Measurements from ENCODE around the gene TYW1.
"Not testable (repeated sequence)": the region's sequence is repeated elsewhere in the genome, so short reads cannot be mapped to it uniquely, and the experiment has no call there.

The TYW1 gene

DNA sequence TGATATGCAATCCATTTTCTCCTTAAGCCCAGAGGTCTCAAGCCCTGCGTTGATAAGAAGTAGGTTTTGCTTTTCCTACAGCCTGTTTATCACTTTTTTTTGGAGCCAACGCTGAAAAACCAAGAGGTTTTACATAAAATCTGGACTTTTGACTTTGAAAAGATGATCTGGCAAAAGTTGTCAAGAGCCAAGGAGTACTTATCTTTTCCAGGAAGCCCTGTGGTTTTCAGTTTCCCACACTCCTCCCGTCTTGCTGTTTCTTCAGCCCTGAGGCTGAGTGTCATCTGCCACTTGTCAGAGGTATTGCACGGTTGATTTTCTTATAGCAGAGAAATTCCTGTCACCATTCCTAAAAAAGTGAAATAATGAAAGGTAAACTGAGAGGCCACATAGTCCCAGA is 108.7 kb downstream of the TYW1 start:
- no peak for ATAC-seq

DNA sequence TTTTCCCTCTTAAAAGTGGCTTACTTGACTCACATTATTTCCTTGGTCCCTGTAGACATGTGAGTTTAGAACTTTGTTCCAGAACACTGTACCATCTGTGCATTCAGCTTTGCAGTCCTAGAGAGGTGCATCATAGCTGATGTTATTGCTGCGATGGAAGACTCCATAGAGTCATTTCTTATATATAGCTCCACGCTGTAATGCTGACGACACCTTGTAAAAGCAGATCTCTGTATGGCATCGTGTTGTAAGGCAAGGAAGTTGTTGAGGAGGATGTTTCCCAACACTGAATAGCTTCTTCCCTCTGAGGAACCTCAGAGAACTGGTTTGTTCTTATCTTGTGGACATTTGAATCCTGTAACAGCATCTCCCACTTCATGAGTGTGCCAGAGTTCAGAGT is 109.6 kb downstream of the TYW1 start:
- ATAC-seq: not testable (repeated sequence)

More for the DNA sequence above, 108.7 kb downstream of the TYW1 start:
- no peak for TF ChIP-seq ZNF565 (CRISPR knock-in tag; conservative IDR thresholded peaks at IDR 0.05; ENCODE audit: low read depth)
- TF ChIP-seq OSR1 (CRISPR knock-in tag; IDR thresholded peaks at IDR 0.05): no peak
- no peak for TF ChIP-seq ZC3H10 (CRISPR knock-in tag; IDR thresholded peaks at IDR 0.05)
- TF ChIP-seq ARNTL (CRISPR knock-in tag; IDR thresholded peaks at IDR 0.05; ENCODE audit: borderline replicate concordance, low read depth): no peak
- no peak for TF ChIP-seq ZFP3 (CRISPR knock-in tag; IDR thresholded peaks at IDR 0.05)
- no peak for TF ChIP-seq GLIS3 (CRISPR knock-in tag; IDR thresholded peaks at IDR 0.05)
- TF ChIP-seq RARB (CRISPR knock-in tag; IDR thresholded peaks at IDR 0.05): no peak
- TF ChIP-seq BACH2 (CRISPR knock-in tag; IDR thresholded peaks at IDR 0.05; ENCODE audit: borderline replicate concordance): no peak

DNA sequence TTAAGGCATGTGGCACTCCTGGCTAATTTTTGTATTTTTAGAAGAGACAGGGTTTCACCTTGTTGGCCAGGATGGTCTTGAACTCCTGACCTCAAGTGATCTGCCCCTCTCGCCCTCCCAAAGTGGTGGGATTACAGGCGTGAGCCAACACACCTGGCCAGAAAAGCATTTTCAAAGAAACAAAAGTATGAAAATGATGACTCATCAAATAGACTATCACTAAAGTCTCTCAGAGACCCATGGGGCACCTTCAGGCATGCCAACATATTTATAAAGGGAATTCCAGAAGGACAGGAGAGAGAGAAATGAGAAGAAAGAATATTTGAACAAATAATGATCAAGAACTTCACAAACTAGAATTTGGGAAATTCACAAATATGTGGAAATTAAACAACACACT is 114.7 kb downstream of the TYW1 start:
- not testable (repeated sequence) for ATAC-seq

DNA sequence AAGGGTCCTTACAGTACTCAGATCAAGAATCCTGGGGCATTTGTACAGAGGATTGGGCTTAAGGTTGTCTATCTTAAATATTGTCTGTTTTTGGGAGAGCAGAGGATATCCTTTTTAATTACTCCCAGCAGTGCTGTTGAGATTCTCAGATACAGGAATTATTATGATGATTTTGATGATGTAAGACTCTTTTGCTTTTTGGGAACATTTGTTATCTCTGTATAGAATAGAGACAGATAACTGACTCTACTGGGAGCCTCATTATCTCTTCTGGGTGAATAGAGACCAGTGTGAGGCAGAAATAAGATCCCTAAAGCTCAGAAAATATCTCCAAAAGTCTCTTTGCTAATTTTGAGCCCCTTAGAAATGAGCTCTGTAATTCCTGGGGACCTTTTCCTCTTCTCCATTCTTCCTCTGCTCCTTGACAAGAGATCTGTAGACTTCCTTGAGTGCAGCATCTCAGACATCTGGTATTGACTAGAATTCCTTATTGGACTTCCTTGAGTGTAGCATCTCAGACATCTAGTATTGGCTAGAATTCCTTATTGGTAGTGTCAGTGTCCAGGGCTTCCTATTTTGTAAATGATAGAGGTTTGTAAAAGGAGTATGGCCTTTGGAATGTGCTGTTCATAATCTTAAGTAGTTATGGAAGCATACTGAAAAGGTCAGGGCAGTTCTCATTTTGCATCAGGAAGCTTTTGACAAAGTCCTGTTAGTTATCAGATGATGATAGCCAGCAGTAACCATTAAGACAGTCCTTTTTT is 118.0 kb downstream of the TYW1 start:
- TF ChIP-seq ISL1 (CRISPR knock-in tag; IDR thresholded peaks at IDR 0.05): peak; percentile 61
- 0 out of 2 replicates have a peak, but pooled peaks have one; percentile 12 for TF ChIP-seq ZFP30 (CRISPR knock-in tag; IDR thresholded peaks at IDR 0.05)
- peak; percentile 97 for ATAC-seq

DNA sequence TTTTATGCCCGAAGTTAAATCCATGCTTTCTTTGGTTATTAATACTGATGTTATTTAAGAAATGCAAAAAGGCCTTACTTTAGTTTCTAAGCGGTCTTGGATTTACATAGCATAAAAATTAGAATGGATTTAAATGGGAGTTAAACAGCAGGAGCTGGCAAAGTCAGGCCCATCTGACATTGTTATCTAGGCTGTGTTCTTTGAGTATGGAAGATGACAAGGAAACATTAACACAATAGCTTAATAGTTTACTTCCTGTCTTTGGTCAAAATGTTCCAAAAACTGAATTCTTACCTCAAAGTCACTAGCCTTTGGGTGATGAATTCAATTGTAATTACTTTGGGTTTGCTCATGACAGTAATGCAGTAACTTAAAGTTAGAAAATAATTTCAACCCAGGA is 123.9 kb downstream of the TYW1 start:
- not testable (repeated sequence) for ATAC-seq

DNA sequence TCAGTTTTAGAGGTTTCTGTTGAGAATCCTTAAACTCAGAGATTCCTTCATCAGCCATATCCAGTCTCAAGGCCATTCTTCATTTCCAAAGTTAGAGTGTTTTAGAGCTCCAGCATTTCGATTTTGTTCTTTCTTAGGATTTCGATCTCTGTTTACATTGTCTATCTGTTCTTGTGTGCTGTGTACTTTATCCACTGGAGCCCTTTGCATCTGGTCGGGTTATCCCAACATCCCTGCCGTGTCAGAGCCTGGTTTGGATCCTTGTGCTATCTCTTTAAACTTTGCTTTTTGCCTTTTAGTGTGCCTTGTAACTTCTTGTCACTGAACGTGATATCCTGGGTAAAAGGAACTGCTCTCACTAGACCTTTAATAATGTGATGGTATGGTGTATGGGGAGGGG is 131.6 kb downstream of the TYW1 start:
- not testable (repeated sequence) for ATAC-seq

DNA sequence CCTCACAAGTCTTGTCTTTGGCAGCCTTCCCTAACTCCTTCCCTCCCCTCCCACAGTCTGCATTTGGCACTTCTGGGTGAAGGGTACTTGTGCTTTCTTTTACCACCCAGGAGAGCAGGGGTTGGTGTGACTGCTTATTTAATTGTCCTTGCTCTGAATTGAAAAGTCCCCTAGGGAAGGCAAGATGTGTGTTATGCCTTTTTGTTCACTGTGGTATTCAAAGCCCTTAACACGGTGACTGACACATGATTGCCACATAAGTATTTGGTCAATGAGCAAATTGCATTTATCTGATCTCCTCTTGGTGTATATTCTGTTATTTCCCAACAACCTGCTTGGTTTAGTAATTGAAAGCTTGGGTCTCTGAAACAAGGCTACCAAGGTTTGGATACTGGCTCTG is 134.1 kb downstream of the TYW1 start:
- not testable (repeated sequence) for ATAC-seq

DNA sequence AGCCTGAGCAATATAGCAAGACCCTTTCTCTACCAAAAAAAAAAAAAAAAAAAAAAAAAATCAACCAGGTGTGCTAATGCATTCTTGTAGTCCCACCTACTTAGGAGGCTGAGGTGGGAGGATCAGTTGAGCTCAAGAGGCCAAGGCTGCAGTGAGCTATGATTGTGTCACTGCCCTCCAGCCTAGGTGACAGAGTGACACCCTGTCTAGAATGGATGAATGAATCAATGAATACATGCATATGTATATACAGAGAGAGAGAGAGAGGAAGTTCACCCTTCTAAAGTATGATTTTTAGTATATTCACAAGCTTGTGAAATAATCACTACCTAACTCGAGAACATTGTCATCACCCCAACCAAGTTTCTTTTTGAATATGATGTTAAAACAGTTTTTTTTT is 138.3 kb downstream of the TYW1 start:
- ATAC-seq: not testable (repeated sequence)

DNA sequence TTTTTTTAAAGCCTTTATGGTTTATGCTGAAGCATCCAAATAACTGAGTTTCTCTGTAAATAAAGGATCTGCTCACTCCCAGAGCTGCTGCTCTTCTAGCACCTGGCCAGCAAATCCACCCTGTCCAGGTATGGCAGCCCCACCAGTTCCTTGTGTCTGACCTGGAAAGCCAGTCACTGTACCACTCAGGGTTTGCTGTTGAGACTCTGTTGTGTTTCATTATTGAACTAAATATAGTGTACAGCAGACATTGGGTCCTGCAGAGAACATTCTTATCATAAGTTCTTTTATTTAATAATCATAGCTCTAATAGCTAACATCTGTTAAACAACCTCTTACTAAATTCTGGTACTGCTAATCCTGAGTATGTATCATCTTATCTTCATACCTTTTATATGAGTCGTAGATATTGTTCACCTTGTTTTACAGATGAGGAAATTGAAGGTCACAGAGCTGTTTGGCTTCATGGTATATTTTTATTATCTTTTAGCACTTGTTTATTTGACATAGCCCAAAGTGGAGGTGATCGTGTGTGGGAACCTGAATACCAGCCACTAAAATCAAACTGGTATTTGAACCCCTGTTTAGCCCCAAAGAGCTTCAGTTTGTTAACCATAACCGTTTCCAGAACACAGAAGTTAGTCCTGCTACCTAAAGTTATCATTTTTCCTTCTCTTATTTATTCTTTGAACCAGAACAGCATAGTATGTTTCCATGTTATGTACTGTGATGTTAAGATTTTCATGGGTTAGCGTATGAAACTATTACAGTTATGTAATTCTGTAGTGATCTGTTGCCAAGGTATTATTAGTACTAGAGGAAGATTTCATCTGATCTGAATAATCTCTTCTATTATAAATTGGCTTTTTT is 139.2 kb downstream of the TYW1 start:
- peak; percentile 95 for ATAC-seq
- peak; percentile 40 for TF ChIP-seq TCF4 (CRISPR knock-in tag; IDR thresholded peaks at IDR 0.05; ENCODE audit: borderline replicate concordance)
- peak; percentile 47 for TF ChIP-seq ISL1 (CRISPR knock-in tag; IDR thresholded peaks at IDR 0.05)

DNA sequence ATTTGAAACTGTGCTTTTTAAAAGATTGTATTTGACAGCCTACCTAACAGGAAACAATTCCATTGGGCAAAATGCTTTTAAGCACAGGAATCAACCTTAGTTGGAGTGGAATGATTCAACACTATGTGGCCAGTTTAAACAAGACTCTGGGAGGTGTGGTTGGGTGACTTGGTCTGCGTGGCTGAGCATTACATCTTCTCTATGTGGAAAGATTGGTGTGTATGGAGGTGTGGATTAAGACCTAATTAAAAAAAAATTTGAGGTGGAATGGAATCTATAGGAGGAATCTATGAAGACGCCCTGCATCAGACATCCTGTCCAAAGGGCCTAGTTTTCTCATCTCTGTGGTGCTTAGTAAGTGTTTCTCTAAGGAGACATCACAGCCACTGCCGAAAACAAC is 140.9 kb downstream of the TYW1 start:
- ATAC-seq: not testable (repeated sequence)

DNA sequence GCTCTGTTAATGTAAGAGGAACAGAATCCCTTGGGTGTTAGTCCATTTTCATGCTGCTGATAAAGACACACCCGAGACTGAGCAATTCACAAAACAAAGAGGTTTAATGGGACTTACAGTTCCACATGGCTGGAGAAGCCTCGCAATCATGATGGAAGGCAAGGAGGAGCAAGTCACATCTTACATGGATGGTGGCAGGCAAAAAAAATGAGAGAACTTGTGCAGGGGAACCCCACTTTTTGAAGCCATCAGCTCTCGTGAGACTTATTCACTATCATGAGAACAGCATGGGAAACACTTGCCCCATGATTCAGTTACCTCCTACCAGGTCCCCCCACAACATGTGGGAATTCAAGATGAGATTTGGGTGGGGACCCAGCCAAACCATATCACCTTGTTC is 143.2 kb downstream of the TYW1 start:
- ATAC-seq: not testable (repeated sequence)

DNA sequence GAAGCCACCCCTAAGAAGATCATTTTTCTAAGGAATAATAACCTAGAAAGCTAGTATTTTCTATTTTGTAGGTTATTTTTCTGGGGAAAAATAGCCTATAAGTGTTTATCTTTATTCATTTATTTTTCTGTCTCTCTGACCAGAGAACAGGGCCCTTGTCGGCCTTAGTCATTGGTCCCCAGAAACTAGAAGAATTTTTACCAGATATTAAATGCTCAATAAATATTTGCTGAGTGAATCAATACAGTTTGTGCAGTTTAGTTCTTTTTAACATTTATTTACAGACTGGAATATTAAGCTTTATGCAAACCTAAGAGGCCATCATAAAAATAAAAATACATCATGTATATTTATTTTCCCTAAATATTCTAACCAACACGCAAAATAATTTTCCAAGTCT is 144.4 kb downstream of the TYW1 start:
- ATAC-seq: not testable (repeated sequence)

DNA sequence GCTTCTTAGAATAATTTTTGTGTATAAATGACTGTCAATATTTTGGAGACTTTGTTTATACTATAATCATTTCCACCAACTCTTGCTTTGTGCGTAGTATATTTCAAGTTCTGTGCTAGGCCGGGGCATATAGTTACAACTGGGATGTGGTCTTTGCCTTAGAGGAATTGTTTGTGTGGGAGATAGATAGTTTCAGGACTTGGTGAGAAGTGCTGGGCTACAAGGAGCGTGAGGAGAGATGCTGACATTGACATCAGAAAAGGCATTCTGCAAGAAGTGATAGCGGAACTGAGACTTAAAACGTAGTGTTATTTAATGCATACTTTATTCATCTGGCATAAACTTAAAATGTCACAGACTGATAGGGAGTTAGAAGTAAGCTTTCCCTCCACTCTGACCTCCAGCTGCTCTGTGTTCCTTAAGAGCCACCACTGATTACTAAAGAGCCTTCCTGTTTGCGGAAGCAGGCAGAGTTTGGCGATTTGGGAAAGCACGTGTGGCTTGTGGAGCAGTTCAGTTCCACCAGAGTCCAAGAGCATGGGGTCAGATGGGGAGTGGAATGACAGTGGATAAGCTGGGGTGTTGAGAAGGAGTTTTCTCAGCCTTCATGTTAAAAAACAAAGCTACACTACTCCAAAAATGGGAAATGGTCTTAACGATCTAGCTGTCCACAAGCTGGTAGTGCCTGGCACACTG is 146.6 kb downstream of the TYW1 start:
- ATAC-seq: not testable (repeated sequence)

DNA sequence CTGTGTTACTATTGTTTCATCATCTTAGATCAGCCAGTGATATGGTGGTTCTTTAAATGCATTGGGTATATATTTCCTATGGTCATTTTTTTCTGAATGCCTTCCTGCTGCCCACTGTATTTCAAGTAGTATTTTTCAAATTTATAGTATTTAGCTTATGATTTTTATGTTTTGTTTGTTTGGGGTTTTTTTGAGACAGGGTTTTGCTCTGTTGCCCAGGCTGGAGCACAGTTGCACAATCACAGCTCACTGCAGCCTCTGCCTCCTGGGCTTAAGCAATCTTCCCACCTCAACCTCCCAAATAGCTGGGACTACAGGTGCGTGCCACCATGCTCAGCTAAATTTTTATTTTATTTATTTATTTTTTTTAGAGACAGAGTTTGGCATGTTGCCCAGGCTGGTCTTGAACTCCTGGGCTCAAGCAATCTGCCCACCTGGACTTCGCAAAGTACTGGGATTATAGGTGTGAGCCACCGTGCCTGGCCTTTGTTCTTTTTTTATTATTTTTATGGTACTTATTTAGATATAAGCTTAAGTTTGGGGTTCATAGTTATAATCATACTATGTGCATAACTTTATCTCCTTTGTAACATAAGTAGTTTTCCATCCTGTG is 149.1 kb downstream of the TYW1 start:
- ATAC-seq: not testable (repeated sequence)

DNA sequence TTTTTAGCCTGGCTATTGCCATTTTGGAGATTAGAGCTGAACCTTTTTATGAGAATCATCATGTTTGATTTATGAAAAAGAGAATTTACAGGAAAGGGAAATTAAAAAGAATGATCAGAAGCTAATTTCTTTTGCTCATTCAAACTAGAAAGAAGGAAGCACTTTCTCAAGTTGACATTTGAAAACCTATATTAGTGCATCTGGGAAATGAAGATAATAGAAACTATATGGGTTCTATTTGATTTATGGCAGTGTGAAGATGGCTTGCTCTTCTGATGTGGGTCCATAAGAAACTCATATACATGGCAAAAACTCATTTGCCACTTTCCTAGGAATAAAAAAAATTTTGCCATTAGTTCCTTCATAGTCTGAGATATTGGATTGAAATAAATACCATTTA is 152.5 kb downstream of the TYW1 start:
- not testable (repeated sequence) for ATAC-seq

DNA sequence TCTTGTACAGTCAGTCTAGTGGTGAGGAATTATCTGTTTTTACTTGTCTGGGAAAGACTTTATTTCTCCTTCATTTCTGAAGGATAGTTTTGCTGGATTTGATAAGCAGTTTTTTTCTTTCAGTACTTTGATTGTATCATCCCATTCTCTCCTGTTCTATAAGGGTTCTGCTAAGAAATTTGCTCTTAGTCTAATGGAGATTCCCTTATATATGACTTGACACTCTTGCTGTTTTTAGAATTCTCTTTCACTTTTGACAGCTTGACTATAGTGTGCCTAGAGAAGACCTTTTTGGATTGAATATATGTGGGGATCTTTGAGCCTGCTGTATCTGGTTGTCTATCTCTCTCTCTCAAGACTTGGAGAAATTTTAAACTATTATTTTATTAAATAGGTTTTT is 157.7 kb downstream of the TYW1 start:
- not testable (repeated sequence) for ATAC-seq

DNA sequence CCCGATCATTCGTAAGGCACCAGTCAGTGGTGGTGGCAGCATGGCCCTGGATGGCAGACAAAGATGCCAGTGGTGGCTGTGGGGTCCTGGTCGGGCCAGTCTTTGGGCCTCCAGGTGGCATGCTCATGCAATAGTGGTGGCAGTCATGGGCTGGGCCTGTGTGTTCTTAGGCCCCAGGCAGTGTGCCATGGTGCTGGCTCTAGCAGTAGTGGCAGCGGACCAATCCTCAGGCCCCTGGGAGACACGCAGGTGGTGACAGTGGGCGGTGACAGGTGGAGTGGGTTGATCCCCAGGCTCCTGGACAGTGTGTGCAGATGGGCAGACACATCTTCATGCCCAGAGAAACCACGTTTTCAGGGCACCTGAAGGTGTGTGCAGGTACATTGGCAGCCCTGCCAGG is 159.4 kb downstream of the TYW1 start:
- ATAC-seq: not testable (repeated sequence)

DNA sequence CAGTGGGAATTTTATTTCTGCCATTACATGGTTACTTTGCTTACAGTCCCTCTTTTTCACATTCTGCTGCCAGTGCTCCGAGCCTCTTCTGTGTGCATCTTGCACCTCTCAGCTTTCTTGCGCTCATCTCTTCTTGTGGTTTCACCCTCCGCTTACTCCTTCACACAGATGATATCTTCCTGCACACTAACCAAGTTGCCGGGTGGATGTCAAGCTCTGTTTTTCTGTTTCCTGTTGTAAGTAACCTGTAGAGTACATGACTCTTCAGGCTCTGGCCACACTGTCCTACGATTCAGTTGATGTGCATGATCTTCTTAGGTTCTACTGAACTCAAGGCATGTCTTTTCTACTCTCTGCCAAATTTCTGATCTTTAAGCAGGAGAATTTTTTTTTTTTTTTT is 166.7 kb downstream of the TYW1 start:
- ATAC-seq: not testable (repeated sequence)

Data from SK-N-SH treated with all-trans-retinoic acid at 6 μM for 48 hours (cell line).